ENCODE results near the gene SCAPER.

Gene SCAPER

DNA sequence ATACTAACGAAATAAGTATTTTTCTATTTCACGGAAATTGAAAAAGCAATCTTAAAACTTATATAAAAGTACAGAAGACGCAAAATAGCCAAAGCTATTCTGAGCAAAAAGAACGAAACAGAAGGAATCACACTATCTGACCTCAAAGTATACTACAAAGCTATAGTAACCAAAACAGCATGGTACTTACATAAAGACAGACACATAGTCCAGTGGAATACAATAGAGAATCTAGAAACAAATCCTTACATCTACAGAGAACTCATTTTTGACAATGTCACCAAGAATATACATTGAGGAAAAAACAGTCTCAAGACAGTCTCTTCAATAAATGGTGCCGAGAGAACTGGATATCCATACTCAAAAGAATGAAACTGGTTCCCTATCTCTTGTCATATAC is 322.6 kb downstream of the SCAPER start:
- Histone ChIP-seq H3K27me3 (ENCODE audit: insufficient read depth, low read depth, severe bottlenecking) (no peaks in the 10 kb centered on the region), H3K27ac (no peak overlapping the region), H3K9me3 (ENCODE audit: severe bottlenecking) (peaks cover 5% of the 10 kb centered on the region), H3K4me3 (ENCODE audit: low read depth, low read length) (no peak overlapping the region), H3K36me3 (no peaks in the 10 kb centered on the region)
- DNase-seq: no peak
- TF ChIP-seq, protein P1, sequence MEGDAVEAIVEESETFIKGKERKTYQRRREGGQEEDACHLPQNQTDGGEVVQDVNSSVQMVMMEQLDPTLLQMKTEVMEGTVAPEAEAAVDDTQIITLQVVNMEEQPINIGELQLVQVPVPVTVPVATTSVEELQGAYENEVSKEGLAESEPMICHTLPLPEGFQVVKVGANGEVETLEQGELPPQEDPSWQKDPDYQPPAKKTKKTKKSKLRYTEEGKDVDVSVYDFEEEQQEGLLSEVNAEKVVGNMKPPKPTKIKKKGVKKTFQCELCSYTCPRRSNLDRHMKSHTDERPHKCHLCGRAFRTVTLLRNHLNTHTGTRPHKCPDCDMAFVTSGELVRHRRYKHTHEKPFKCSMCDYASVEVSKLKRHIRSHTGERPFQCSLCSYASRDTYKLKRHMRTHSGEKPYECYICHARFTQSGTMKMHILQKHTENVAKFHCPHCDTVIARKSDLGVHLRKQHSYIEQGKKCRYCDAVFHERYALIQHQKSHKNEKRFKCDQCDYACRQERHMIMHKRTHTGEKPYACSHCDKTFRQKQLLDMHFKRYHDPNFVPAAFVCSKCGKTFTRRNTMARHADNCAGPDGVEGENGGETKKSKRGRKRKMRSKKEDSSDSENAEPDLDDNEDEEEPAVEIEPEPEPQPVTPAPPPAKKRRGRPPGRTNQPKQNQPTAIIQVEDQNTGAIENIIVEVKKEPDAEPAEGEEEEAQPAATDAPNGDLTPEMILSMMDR (IDR thresholded peaks at IDR 0.05; ENCODE audit: low read depth, low read length): no peak

DNA sequence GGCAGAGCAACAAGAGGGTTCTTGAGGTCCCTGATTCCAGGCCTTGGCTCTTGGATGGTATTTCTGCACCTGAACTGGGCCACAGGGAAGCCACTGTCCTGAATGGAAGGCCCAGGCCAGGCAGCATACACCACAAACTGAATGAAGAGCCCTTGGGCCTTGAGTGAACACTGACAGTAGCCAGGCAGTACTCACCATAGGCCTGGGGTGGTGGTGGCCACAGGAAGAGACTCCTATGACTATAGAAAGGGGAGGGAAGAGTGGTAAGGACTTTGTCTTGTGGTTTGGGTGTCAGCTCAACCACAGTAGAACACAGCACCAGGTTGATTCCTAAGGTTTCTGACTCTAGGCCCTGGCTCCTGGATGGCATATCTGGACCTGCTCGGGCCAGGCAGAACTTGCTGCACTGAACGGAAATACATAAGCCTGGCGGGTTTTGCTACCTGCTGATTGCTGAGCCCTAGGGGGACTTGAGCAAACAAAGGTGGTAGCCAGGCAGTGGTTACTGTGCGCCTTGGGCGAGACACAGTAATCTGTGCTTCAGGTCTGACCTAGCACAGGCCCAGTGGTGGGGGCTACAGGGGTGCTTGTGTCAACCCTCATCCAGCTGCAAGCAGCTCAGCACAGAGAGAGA is 327.1 kb downstream of the SCAPER start:
- TF ChIP-seq, protein P1 (IDR thresholded peaks at IDR 0.05; ENCODE audit: low read depth, low read length): no peak
- H3K4me3 ChIP-seq (ENCODE audit: low read depth, low read length): no peak overlapping the region
- no peak overlapping the region for H3K27ac ChIP-seq
- peaks cover 5% of the 10 kb centered on the region for H3K9me3 ChIP-seq (ENCODE audit: severe bottlenecking)
- no peak for DNase-seq
- H3K27me3 ChIP-seq (ENCODE audit: insufficient read depth, low read depth, severe bottlenecking): no peaks in the 10 kb centered on the region
- H3K36me3 ChIP-seq: no peaks in the 10 kb centered on the region; the same call in 1 of the 2 replicates

DNA sequence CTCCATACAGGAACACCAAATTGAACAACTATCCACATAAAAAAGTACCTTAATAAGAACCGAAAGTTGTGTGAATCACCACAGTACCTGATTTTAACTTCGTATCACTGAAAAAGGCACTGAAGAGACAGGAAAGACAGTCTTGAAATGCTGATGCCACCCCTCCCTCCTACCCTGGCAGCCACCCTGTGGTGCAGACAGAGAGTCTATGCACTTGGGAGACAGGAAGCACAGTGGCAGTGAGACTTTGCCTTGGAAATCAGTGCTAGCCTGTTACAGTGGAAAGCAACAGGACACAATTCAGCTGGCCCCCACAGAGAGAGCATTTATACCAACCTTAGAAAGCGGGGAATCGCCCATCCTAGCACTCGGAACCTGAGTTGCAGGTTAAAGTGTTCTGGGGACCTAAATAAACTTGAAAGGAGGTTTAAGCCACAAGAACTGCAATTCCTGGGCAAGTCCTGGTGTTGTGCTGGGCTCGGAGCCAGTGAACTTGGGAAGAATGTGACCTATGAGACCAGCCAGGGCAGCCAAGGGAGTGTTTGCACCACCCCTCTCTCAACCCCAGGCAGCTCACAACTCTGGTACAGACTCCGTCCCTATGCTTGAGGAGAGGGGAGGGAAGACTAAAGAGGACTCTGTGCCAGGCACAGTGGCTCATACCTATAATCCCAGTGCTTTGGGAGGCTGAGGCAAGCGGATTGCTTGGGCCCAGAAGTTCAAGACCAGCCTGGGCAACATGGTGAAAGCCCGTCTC is 328.4 kb downstream of the SCAPER start:
- no peak for DNase-seq
- TF ChIP-seq, protein P1 (IDR thresholded peaks at IDR 0.05; ENCODE audit: low read depth, low read length): no peak
- Histone ChIP-seq H3K36me3 (no peaks in the 10 kb centered on the region; the same call in 1 of the 2 replicates), H3K27me3 (ENCODE audit: insufficient read depth, low read depth, severe bottlenecking) (no peaks in the 10 kb centered on the region), H3K27ac (no peak overlapping the region), H3K4me3 (ENCODE audit: low read depth, low read length) (no peak overlapping the region), H3K9me3 (ENCODE audit: severe bottlenecking) (peaks cover 4% of the 10 kb centered on the region)

DNA sequence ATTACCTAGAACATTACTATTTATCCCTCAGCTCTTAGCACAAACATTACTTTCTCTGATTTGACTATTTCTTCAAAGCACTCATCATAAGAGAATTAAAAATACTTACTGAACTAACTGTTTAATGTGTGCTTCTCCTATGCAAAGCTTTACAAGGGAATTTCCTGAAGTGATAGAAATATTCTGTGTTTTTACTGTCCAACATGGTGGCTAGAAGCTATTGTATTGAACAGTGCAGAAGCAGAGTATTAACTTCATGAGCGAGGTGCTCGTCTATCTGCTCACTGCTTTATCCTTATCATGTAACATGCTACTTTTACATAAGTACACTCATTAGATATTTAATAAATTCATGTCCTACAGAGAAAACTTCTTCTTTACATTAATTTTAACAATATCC is 329.5 kb downstream of the SCAPER start:
- no peak overlapping the region for H3K4me3 ChIP-seq (ENCODE audit: low read depth, low read length)
- H3K27ac ChIP-seq: no peak overlapping the region
- TF ChIP-seq, protein P1 (IDR thresholded peaks at IDR 0.05; ENCODE audit: low read depth, low read length): no peak

DNA sequence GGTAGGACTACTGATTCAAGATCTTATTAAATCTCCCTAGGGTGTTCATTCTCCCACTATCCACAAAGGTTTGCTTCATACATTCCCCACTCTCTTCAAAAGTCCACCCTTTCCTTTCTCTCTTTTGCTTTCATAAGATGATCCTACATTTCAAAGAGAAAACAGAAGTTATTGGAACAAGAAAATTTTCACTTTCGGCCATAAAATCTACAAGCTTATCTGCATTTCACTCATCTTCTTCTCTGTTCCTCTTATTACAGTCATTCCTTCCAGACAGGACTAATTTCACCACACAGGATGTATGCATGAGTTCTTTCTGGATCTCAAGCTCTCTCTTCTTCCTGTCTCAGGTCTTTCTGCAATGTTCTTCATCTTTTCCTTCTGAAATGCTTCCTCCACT is 329.9 kb downstream of the SCAPER start:
- DNase-seq: no peak
- Histone ChIP-seq H3K27me3 (ENCODE audit: insufficient read depth, low read depth, severe bottlenecking) (no peaks in the 10 kb centered on the region), H3K4me3 (ENCODE audit: low read depth, low read length) (no peak overlapping the region), H3K9me3 (ENCODE audit: severe bottlenecking) (no peaks in the 10 kb centered on the region), H3K27ac (no peak overlapping the region), H3K36me3 (no peaks in the 10 kb centered on the region; the same call in 1 of the 2 replicates)
- TF ChIP-seq, protein P1 (IDR thresholded peaks at IDR 0.05; ENCODE audit: low read depth, low read length): no peak

More for the DNA sequence above, 329.5 kb downstream of the SCAPER start:
- Histone ChIP-seq H3K27me3 (ENCODE audit: insufficient read depth, low read depth, severe bottlenecking) (no peaks in the 10 kb centered on the region), H3K9me3 (ENCODE audit: severe bottlenecking) (no peaks in the 10 kb centered on the region), H3K36me3 (no peaks in the 10 kb centered on the region; the same call in 1 of the 2 replicates)
- DNase-seq: no peak
